ENCODE data around the gene FICD. TPM values are rescaled to one million over a fixed set of nuclear protein-coding genes. Genes with fewer than 3 reads are reported as not detected.
A peak's percentile ranks its signal among the peaks of the same experiment; 100 is the strongest.

FICD gene
- total RNA-seq, 6 donors from 2014 or later, result 6.5 to 15.3 (median 12.2) TPM

- no peak for TF ChIP-seq EP300 (IDR thresholded peaks at IDR 0.05)
- TF ChIP-seq POLR2A (IDR thresholded peaks at IDR 0.05), result no peak
- TF ChIP-seq, protein P1, sequence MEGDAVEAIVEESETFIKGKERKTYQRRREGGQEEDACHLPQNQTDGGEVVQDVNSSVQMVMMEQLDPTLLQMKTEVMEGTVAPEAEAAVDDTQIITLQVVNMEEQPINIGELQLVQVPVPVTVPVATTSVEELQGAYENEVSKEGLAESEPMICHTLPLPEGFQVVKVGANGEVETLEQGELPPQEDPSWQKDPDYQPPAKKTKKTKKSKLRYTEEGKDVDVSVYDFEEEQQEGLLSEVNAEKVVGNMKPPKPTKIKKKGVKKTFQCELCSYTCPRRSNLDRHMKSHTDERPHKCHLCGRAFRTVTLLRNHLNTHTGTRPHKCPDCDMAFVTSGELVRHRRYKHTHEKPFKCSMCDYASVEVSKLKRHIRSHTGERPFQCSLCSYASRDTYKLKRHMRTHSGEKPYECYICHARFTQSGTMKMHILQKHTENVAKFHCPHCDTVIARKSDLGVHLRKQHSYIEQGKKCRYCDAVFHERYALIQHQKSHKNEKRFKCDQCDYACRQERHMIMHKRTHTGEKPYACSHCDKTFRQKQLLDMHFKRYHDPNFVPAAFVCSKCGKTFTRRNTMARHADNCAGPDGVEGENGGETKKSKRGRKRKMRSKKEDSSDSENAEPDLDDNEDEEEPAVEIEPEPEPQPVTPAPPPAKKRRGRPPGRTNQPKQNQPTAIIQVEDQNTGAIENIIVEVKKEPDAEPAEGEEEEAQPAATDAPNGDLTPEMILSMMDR (IDR thresholded peaks at IDR 0.05), result no peak
- no peak for TF ChIP-seq POLR2AphosphoS5 (IDR thresholded peaks at IDR 0.05)
- H3K4me1 ChIP-seq, result peaks cover 16 to 49% (median 36%) of the 10 kb centered on the region in 4 donors
- H3K27ac ChIP-seq, result no peak overlapping the region
- H3K36me3 ChIP-seq, result peaks cover 23 to 62% (median 50%) of the 10 kb centered on the region in 4 donors
- WGBS, 2 donors, result 77 to 79% methylated on average over 3 of the region's 3 CpGs
- ATAC-seq (ENCODE audit: low FRiP score in 2 of 2) (no peak), DNase-seq (no peak)
- no peaks in the 10 kb centered on the region for H3K27me3 ChIP-seq
- no peak overlapping the region for H3K4me3 ChIP-seq
- no peaks in the 10 kb centered on the region for H3K9me3 ChIP-seq
Measured at GRCh38 chr12:108565146-108565545, 50.1 kb downstream of the FICD start.

- Histone ChIP-seq H3K9me3 (no peaks in the 10 kb centered on the region), H3K27me3 (no peaks in the 10 kb centered on the region), H3K36me3 (peaks cover 23 to 62% (median 50%) of the 10 kb centered on the region in 4 donors), H3K4me3 (no peak overlapping the region), H3K4me1 (peaks cover 16 to 45% (median 34%) of the 10 kb centered on the region in 4 donors), H3K27ac (peak overlapping the region; percentile 20 to 60 (median 49))
- WGBS, 2 donors, result 0 to 7% methylated on average over 2 of the region's 2 CpGs
- no peak for ATAC-seq (ENCODE audit: low FRiP score in 2 of 2)
- TF ChIP-seq EP300 (IDR thresholded peaks at IDR 0.05), result no peak
- TF ChIP-seq POLR2A (IDR thresholded peaks at IDR 0.05), result peak in 1 of 4 donors; percentile 6
- TF ChIP-seq POLR2AphosphoS5 (IDR thresholded peaks at IDR 0.05), result peak in 1 of 2 donors; percentile 22
- DNase-seq, result peak; percentile 66 to 89
Measured at GRCh38 chr12:108565976-108566375, 50.9 kb downstream of the FICD start.

DNA sequence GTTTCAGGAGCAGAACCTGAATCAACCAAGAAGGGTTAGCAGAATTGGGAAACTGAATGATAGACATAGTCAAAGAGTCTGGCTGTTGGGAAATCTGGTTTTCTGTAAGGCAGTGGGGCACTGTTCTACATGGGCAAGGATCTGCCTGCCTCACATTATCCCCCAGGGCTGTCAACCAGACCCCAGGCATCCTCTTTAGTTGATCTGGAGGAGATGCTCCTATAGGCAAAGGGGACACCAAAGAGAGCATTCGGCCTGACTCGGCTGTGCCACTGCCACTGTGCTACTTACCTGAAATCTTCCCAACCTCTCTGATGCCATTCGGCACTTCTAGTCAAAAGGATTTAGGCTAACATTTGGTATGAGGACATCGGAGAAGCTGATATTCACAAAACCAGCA, 51.4 kb downstream of the FICD start:
- ATAC-seq (ENCODE audit: low FRiP score in 2 of 2), result no peak
- no peak for DNase-seq
- Histone ChIP-seq H3K4me3 (no peak overlapping the region), H3K27ac (peak overlapping the region; percentile 20 to 60 (median 49)), H3K9me3 (no peaks in the 10 kb centered on the region), H3K36me3 (peaks cover 23 to 62% (median 50%) of the 10 kb centered on the region in 4 donors), H3K27me3 (no peaks in the 10 kb centered on the region), H3K4me1 (peaks cover 16 to 45% (median 33%) of the 10 kb centered on the region in 4 donors)
- TF ChIP-seq POLR2A (IDR thresholded peaks at IDR 0.05) (no peak), POLR2AphosphoS5 (IDR thresholded peaks at IDR 0.05) (no peak), EP300 (IDR thresholded peaks at IDR 0.05) (no peak)
- TF ChIP-seq, protein P1 (IDR thresholded peaks at IDR 0.05), result no peak
- WGBS, 2 donors, result 87 to 98% methylated on average over 4 of the region's 4 CpGs

GRCh38 chr12:108567406-108568337, 52.6 kb downstream of the FICD start:
- Histone ChIP-seq H3K4me3 (no peak overlapping the region), H3K36me3 (peaks cover 23 to 62% (median 50%) of the 10 kb centered on the region in 4 donors), H3K27ac (peak overlapping the region; percentile 20 to 60 (median 44)), H3K4me1 (peaks cover 16 to 41% (median 27%) of the 10 kb centered on the region in 4 donors), H3K27me3 (no peaks in the 10 kb centered on the region), H3K9me3 (no peaks in the 10 kb centered on the region)
- TF ChIP-seq POLR2AphosphoS5 (IDR thresholded peaks at IDR 0.05) (no peak), EP300 (IDR thresholded peaks at IDR 0.05) (no peak), POLR2A (IDR thresholded peaks at IDR 0.05) (no peak)
- TF ChIP-seq, protein P1 (IDR thresholded peaks at IDR 0.05), result no peak
- ATAC-seq (ENCODE audit: low FRiP score in 2 of 2) (peak in 1 of 2 donors; percentile 32), DNase-seq (peak in 1 of 2 donors; percentile 40)
- 45 to 46% methylated on average over 7 of the region's 7 CpGs for WGBS, 2 donors

All from upper lobe of left lung (tissue), 6 donors.